GM21526 (cell line): ENCODE results near the gene AP2B1.
A peak's percentile ranks its signal among the peaks of the same experiment; 100 is the strongest.
"Not testable (repeated sequence)": the region's sequence is repeated elsewhere in the genome, so short reads cannot be mapped to it uniquely, and the experiment has no call there.

Experiments used
- ATAC-seq: cut with Tn5 transposase; IDR thresholded peaks from one replicate; pipeline ENCODE4 v1.9.1; 2021; ENCODE audit warnings: moderate library complexity; ENCODE audit not compliant: unreplicated experiment, low FRiP score

The AP2B1 gene

DNA sequence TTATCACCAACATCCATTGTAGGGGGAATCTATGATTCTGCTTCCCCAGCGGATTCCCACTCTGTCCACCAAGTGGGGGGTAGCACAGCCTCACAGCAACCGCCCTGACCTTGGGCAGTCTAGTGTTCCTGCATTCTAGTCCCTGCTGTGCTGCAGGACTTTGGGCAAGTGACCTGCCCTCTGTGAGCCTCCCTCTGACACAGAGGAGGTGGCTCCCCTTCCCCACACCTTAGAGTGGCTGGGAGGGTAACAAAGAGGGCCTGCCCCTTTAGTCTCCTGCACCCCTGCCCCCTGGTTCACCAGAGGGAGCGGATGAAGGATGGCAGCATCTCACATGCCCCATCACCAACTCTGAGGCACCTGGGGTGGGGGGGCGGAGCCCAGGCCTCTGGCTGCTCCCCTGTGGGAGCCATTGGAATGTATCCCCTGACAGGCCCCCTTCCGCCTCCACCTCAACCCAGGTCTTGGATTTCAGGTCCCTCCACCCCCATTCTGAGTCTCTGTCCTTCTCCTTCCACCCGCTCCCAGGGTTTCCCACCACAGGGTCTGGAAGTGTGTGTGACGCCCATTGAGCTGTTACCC, 155.9 kb downstream of the AP2B1 start:
- no peak for ATAC-seq

DNA sequence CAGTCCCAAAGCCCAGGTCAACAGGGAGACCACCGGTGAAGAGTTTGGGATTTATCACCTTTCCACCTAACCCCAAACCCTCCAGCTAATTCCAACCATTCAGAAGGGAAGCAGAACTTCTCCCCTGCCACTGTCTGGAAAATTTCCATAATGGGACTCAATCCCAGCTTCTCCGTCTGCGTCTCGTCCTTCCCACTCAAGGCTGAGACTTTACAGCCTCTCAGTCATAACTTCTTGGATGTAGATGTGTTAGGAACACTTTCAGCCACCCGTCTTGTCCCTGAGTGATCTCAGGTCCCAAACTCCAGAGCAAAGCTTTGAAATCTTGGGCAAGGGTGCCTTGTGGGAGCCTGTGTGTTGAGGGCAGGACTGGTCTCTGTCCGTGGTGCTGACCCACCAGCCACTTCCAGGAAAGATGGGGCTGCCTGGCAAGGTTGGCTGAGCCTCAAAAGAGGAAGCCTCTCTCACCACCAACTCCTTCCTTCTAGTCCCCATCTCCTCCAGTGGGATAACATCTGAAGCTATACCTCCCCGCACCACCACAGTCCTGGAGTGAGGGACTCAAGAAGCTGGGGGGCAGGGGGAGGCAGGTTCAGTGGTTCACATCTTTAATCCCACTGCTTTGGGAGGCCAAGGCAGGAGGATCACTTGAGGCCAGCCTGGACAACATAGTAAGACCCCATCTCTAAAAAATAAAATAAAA, 156.7 kb downstream of the AP2B1 start:
- ATAC-seq, result no peak

DNA sequence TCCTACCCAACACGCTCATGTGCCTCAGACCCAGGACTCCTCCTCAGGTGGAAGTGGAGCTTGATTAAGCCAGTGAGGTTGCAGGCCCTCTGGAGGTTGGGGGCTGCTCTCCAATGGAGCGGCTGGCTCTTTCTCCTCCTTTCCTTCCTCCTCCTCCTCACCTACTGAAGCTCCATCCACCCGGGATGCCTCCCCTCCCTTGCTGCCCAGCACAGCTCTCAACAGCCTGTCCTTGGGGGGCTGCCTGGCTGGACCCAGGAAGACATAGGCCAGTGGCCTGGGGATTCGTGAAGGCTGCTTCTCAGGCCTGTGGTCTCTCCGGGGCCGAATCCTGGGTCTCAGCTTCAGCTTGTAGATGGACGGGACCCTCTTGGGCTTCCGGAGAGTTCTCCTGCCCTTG, 157.7 kb downstream of the AP2B1 start:
- no peak for ATAC-seq

- ATAC-seq, result no peak
These were observed 158.1 kb downstream of the AP2B1 start for GRCh38 chr17:35745246-35745645.

DNA sequence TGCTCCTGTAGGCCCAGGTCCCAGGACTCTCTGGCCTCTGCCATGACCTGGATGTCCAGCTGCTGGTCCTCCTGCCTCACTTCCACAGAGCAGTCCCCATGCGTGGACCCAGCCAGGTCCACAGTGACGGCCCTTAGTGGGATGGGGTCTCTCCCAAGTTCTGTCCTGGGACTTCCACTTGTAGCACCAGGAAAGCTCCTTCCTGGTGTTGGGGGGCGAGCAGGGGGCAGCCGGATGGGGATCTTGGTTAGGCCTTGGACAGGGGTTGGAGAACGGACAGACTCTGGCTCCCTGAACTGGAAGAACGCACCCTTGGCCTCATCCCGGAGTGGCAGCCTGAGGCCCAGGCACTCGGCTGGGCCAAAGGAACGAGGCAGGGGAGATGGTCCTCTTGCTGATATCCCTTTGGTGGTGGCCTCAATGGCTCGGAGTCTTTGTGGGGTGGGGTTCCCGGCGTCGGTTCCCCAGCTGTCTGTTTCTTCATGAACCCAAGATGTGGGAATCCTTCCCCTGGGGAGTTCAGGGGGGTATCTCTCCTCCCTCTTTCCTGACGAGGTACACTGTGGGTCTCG, 158.7 kb downstream of the AP2B1 start:
- no peak for ATAC-seq

DNA sequence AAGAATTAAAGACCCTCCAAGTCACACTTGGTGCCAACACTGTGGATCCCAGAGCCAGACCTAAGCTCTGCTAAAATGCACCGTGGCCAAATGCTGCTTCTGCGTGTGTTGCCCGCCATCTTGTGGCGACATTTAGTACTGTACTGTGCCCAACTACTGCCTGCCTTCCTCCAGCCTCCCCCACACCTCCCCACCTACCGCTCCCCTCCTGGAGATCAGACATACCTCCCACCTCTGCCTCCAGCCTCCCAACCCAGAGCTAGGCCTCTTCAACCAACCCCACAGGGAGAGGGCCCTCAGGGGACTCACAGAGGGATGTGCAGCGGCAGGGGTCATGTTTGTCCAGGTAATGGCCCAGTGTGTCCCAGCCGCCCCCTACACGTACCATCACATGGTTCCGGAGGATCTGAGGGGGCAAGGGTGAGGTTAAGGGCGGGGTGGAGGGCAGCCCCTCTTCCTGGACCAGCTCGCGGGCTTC, 160.5 kb downstream of the AP2B1 start:
- ATAC-seq, result no peak

GRCh38 chr17:35748341-35748841, 161.3 kb downstream of the AP2B1 start:
- no peak for ATAC-seq

- no peak for ATAC-seq
These were observed 161.9 kb downstream of the AP2B1 start for GRCh38 chr17:35748979-35749378.

DNA sequence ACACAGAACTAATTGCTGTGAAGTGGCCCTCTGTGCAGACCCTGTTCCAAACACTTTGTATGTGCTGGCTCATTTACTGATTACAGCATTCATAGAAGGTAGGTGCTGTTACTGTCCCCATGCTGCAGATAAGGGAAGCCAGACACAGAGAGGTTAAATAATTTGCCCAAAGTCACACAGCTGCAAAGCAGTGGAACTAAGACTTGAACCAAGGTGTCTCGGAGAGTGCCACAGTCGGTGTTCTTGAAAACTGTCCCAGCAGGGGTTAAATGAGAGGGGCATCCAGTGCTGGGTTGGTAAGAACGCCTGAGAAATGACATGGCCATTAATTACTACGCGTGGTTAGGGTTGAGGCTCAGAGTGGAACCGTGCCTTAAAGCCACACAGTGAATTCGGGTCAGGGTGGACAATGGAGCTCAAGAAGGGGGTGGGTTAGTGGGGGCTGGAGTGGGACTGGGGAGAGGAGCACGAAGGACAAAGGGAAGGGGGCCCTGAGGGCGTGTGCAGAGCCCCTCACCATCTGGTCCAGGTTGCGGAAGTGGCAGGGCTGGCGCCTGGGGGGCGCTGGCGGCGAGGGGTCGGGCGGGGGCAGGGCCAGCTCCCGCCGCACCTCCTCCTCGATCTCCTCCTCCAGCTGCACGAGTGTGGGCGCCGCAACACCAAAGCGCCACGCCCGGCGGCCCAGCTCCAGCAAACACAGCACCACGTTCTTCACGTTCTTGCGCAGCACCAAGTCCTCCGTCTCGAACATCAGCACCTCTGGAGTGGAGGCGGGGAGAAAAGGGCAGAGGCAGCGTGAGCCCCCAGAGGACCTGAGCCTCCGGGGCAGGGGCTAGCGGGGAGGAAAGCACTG, 162.7 kb downstream of the AP2B1 start:
- no peak for ATAC-seq

DNA sequence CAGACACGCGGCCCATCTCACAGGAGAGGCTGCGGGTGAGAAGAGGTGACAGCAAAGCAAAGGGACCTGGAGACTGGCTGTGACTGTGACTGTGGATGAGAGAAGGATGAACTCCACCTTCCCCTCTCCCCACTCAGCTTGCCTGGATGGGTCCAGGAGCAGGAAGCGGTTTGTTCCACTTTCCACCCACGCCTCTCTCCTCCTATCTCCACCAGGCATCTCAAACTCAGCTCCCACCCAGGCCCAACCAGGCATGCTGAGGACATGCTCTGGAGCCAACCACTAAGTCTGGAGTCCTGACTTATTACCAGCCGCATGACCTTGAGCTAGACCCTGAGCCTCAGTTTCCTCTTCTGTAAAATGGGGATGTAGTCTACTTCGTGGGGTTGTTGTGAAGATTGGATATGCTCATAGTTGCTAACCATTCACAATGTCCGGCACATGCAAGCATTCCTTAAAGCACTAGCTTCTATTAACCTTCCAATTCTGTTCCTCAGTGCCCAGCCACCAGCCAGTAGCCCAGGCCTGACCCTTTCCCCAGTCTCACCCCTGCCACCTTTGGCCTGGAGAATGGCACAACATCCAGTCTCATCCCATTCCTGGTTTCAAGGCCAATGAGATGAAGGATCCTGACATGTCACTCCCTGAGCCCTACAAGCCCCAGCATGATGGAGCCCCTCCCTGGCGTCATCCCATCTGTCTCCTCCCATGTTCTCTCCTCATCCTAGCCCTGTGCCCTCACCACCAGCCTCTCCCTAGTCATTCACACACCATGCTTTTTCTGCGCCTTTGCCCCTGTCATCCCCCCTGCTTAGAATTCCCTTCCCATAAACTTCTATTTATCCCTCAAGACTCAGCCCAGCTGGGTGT, 163.6 kb downstream of the AP2B1 start:
- ATAC-seq, result no peak

GRCh38 chr17:35751541-35751940, 164.4 kb downstream of the AP2B1 start:
- ATAC-seq, result not testable (repeated sequence)

- no peak for ATAC-seq
These were observed 165.3 kb downstream of the AP2B1 start for GRCh38 chr17:35752471-35752870.

DNA sequence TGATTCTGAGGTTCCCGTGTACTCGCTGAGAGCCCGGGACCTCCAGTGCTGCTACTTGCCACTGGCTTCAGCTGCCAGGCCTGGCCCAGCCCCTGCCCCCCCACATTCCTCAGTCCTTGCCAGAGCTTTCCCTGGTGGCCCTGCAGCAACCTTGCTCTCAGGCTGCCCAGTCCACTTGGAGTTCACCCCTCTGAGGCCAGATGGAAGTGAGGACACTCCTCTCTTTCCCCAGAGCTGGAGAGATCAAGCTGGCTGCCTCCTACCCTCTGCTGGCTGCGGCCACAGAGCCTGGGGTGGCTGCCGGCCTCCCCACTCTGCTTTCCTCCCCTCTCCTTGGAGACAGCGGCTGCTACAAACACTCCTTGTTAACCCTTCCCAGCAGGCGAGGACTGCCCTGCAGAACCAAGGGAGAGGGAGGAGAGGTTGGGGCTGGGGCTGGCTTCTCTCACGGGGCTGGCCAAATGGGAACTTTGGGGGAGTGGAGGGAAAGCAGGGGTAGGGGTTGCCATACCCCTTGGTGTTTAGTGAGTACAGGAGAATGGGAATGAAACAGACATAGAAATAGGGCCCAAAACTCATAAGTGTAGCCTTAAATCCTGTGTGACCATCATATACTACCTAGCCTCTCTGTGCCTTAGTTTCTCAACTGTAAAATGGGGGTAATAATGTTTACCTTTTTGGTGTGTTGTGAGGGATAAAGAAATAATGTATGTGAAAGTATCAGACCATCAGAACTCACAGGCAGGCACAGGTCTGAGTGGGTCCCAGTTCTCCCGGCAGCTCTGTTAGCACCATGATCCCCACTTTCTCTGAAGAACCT, 166.0 kb downstream of the AP2B1 start, which contains the start of gene GAS2L2:
Gene GAS2L2, minus strand, starts transcription at position 295 of the 820 bp plus-strand sequence. CDS start 389 bp downstream, outside the sequence.
- no peak for ATAC-seq

DNA sequence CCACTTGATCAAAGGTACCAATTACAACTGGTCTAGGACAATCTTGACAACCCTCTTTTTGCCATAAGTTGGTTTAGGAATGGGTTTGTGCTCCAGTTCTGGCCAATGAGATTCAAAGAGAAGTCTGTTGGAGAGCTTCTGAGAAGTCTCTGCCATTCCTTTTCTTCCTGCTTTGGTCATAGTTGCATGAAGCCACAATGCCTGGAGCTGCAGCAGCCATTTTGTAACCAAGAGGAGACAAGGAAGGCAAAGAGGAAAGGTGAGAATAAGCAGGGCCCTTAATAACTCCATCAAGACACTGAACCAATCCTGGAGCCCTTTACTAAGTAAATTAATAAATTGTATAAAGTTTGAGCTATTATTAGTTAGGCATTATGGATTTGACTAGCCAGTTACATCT, 170.1 kb downstream of the AP2B1 start:
- no peak for ATAC-seq

DNA sequence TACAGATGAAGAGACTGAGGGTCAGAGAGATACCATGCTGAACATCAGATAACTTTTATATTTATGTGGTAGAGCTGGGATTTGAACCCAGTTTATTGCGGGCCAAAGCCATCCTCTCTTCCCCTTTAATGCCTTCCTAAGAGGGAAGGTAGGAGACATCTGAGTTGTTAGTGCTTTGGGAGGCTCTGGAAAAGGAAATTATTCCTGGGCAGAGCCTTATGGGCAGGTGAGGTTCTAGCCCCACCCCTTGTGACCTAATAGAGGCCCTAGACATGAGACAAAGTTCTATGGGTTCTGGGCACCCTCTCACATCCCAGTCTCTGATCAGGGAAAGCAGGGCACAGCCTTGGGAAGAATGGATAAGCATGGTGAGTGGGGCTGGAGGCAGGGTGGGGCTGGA, 173.5 kb downstream of the AP2B1 start, which contains the start of gene C17orf50:
Gene C17orf50, plus strand, starts transcription at position 301 of the 400 bp plus-strand sequence. Its CDS starts 55 bp downstream, at position 356.
- no peak for ATAC-seq

- ATAC-seq, result no peak
These were observed 174.5 kb downstream of the AP2B1 start for GRCh38 chr17:35761601-35762000.

GRCh38 chr17:35763767-35764122, 176.6 kb downstream of the AP2B1 start:
- ATAC-seq, result no peak

GRCh38 chr17:35764123-35764991, 177.2 kb downstream of the AP2B1 start:
- ATAC-seq, result peak; percentile 86
